Kidney epithelial cell (primary cell): ENCODE measurements around the gene NABP1. TPM values are rescaled to one million over a fixed set of nuclear protein-coding genes. Genes with fewer than 3 reads are reported as not detected.

Source experiments
- DNase-seq: peaks from one replicate; pipeline ENCODE4 v3.0.0-alpha.2; 2010; ENCODE audit warnings: low read depth
- H3K27me3 ChIP-seq: 2 replicates; pipeline ENCODE4 v1.6.0; 2011; ENCODE audit warnings: low read length; ENCODE audit not compliant: control insufficient read depth, insufficient read depth
- H3K36me3 ChIP-seq: 2 replicates; pipeline ENCODE4 v1.5.1; 2011; ENCODE audit warnings: low read length; ENCODE audit not compliant: control insufficient read depth, insufficient read depth
- H3K4me3 ChIP-seq: 2 replicates; pipeline ENCODE4 v1.5.1; 2011; ENCODE audit warnings: low read depth, mild to moderate bottlenecking, control low read depth, low read length
- total RNA-seq: library from RNA; depleted of rRNA; stranded (reverse); fragments of >200 nt; gene quantifications from 2 replicates; pipeline ENCODE4 v1.2.3, GENCODE V29; 2015
- TF ChIP-seq, protein P1 (sequence below): IDR thresholded peaks from 2 replicates; pipeline ENCODE4 v1.5.1; 2011; ENCODE audit warnings: mild to moderate bottlenecking, moderate library complexity, low read length, control low read depth, inconsistent platforms; ENCODE audit not compliant: insufficient read depth, poor library complexity, severe bottlenecking

NABP1 gene, protein sequence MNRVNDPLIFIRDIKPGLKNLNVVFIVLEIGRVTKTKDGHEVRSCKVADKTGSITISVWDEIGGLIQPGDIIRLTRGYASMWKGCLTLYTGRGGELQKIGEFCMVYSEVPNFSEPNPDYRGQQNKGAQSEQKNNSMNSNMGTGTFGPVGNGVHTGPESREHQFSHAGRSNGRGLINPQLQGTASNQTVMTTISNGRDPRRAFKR
- total RNA-seq, result 18.3 and 22.9 TPM in 2 replicates

DNA sequence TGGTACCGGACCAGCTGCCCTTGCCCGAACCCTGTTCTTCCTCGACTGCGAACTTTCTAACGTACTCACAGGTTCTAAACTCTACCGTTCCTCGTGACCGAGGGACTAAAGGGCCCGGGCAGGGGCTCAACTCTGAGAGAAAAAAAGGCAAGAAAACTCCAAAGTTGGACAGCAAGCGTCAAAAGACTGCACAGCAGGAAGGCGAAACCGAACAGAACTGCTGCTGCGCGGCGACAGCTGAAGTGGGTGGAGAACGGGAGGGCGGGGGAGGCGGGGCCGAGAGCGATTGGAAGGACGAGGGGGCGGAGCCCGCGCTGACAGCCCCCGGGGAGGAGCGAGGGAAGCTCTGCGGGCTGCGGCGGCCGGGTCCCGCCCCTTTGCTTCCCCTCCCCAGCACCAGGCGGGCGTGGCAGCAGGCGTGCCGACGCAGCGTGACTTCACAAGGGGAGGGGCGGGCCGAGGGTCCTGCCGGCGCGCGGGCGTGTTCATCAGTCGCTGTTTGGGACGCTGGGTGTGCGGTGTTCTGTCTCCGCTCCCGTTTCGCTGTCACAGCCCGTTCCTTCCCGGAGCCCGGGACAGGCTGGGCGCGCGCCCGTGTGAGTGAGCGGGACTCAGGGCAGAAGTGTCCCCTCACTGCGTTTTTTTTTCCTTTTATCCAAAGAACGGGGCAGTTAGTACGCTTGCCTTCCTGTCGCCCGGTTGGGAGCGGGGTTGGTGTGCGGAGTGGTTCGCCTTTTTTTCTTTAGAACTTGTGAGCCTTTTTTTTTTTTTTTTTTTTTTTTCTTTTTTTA, at the start of gene NABP1:
TSS of gene NABP1 (plus strand) at position 491 of the 791 bp plus-strand sequence. CDS start 479 bp downstream, outside the sequence.
- Histone ChIP-seq H3K27me3 (no peaks in the 10 kb centered on the region), H3K4me3 (peak within 1 kb of the TSS; percentile 86), H3K36me3 (no peaks in the 10 kb centered on the region)
- TF ChIP-seq, protein P1, sequence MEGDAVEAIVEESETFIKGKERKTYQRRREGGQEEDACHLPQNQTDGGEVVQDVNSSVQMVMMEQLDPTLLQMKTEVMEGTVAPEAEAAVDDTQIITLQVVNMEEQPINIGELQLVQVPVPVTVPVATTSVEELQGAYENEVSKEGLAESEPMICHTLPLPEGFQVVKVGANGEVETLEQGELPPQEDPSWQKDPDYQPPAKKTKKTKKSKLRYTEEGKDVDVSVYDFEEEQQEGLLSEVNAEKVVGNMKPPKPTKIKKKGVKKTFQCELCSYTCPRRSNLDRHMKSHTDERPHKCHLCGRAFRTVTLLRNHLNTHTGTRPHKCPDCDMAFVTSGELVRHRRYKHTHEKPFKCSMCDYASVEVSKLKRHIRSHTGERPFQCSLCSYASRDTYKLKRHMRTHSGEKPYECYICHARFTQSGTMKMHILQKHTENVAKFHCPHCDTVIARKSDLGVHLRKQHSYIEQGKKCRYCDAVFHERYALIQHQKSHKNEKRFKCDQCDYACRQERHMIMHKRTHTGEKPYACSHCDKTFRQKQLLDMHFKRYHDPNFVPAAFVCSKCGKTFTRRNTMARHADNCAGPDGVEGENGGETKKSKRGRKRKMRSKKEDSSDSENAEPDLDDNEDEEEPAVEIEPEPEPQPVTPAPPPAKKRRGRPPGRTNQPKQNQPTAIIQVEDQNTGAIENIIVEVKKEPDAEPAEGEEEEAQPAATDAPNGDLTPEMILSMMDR, result no peak
- DNase-seq, result peak; percentile 82

DNA sequence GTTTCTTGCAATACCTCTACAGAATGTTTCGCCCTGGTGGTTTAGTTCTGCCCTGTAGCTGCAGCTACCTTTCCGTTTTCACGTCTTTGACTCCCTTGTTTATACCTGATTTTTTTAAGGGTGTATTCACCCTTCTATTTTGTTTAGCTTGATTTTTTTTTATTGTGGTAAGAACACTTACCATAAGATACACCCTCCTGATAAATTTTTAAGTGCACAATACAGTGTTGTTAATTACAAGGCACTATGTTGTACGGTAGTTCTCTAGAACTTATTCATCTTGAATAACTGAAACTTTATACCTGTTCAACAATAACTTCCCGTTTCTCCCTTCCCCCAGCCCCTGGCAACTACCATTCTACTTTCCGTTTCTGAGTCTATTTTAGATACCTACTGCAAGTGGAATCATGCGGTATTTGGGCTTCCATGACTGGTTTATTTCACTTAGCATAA, 48.9 kb upstream of the NABP1 start:
- Histone ChIP-seq H3K27me3 (no peaks in the 10 kb centered on the region), H3K4me3 (no peak overlapping the region), H3K36me3 (no peaks in the 10 kb centered on the region)
- TF ChIP-seq, protein P1, result no peak
- DNase-seq, result no peak

DNA sequence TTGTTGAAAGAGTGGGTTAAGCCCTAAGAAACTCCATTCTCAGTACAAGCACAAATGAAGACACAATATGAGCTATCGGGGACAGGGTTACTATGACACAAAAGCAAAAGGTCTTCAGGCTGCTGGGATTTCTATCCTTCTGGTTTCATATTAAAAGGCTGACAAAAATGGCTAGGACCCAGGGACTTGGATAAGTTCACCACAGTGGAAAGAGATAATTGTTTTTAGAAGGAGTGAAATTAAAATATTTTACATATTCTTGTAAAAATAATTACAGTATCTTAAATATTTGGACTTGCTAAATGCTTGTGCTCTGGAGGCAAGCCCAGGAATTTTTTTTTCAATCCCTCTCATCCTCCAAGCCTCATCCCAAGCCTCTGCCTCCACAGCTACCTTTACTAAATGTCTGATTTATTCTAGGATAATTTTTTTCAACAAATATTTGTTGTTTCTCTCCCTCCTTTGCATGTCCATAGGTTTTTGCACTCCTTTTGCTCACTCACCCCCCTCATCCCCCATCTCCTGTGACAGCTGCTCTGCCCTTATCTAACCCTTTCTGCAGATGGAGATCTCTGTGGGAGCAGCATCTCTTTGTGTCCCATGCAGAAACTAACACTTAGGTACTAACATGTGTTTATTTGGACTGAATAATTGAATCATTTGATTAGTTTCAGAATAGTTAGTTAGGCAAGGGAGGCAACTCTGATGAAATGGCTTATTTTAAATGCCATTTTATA, 47.8 kb upstream of the NABP1 start:
- Histone ChIP-seq H3K36me3 (no peaks in the 10 kb centered on the region), H3K4me3 (no peak overlapping the region), H3K27me3 (no peaks in the 10 kb centered on the region)
- no peak for DNase-seq
- TF ChIP-seq, protein P1, result no peak

- DNase-seq, result no peak
- Histone ChIP-seq H3K4me3 (no peak overlapping the region), H3K27me3 (no peaks in the 10 kb centered on the region), H3K36me3 (no peaks in the 10 kb centered on the region)
- TF ChIP-seq, protein P1, result no peak
Measured at GRCh38 chr2:191631754-191632153, 46.2 kb upstream of the NABP1 start.

- H3K27me3 ChIP-seq, result no peaks in the 10 kb centered on the region
- TF ChIP-seq, protein P1, result no peak
- no peak overlapping the region for H3K4me3 ChIP-seq
- no peaks in the 10 kb centered on the region for H3K36me3 ChIP-seq
- no peak for DNase-seq
Measured at GRCh38 chr2:191632426-191632825, 45.5 kb upstream of the NABP1 start.
